A549 (cell line): ENCODE data around the gene PLXNB2. TPM values are rescaled to one million over a fixed set of nuclear protein-coding genes. Genes with fewer than 3 reads are reported as not detected.
"Not testable (repeated sequence)": the region's sequence is repeated elsewhere in the genome, so short reads cannot be mapped to it uniquely, and the experiment has no call there.

Experiments
- ATAC-seq, 2 experiments: fragments of 200-7000 bp in 1 of 2; fragments of >200 bp in 1 of 2; cut with Nextera tagmentation in 1 of 2; cut with Tn5 transposase in 1 of 2; 3 replicates each; pipeline versions ENCODE4 v1.8.0 to v1.9.1; 2018 to 2020; ENCODE audit warnings: mild to moderate bottlenecking in 1 of 2, moderate library complexity in 1 of 2
- CTCF ChIA-PET: fragments of 300-600 bp; sonication (Branson Sonifier 250); formaldehyde crosslinking; extraction: SDS; loops from one replicate; lab custom pipeline; 2021; ENCODE audit warnings: antibody characterized with exemption, inconsistent platforms; lab: Yijun Ruan, JAX
- POLR2A ChIA-PET: fragments of 350-600 bp; formaldehyde crosslinking; extraction: SDS; loops from one replicate; lab custom pipeline; 2021; ENCODE audit warnings: antibody characterized with exemption, inconsistent platforms; lab: Yijun Ruan, JAX
- DNase-seq, 2 experiments: peaks; one replicate each; pipeline versions ENCODE4 v3.0.0 to v3.0.0-alpha.2; 2011 to 2016; ENCODE audit warnings: low read depth in 1 of 2, low spot score in 1 of 2
- FAIRE-seq: peaks from 2 replicates; lab custom pipeline; 2011; peaks lifted over from hg19 to GRCh38; lab: Jason Lieb, UNC
- H3K27ac ChIP-seq, 2 experiments: fragments of >200 bp; sonication (Bioruptor Twin); formaldehyde crosslinking; 3 replicates each; pipeline ENCODE4 v1.5.1; 2016 to 2017
- H3K4me1 ChIP-seq: fragments of >200 bp; sonication (Bioruptor Twin); formaldehyde crosslinking; 3 replicates; pipeline ENCODE4 v1.6.1; 2016
- H3K4me2 ChIP-seq: fragments of >200 bp; sonication (Bioruptor Twin); formaldehyde crosslinking; 3 replicates; pipeline ENCODE4 v1.6.1; 2016
- H3K4me3 ChIP-seq: fragments of >200 bp; sonication (Bioruptor Twin); formaldehyde crosslinking; 3 replicates; pipeline ENCODE4 v1.5.1; 2016
- H3K9me3 ChIP-seq: fragments of >200 bp; sonication (Bioruptor Twin); formaldehyde crosslinking; 3 replicates; pipeline ENCODE4 v1.6.1; 2016
- CBX8 ChIP-seq: fragments of 200-600 bp; sonication (generic); IDR thresholded peaks from 2 replicates; pipeline ENCODE4 v1.6.1; 2016
- CHD2 ChIP-seq: fragments of 150-350 bp; IDR thresholded peaks from 2 replicates; pipeline ENCODE4 v1.6.1; 2014; ENCODE audit warnings: low read length; ENCODE audit not compliant: partially characterized antibody
- CHD4 ChIP-seq: fragments of 200-600 bp; sonication (generic); IDR thresholded peaks from 2 replicates; pipeline ENCODE4 v1.6.1; 2016; ENCODE audit warnings: antibody characterized with exemption, mild to moderate bottlenecking, borderline replicate concordance
- CTCF ChIP-seq: fragments of >200 bp; sonication (Bioruptor Twin); formaldehyde crosslinking; IDR thresholded peaks from 3 replicates; pipeline ENCODE4 v1.5.1; 2016
- E2F6 ChIP-seq: IDR thresholded peaks from 2 replicates; pipeline ENCODE4 v1.6.1; 2012; ENCODE audit warnings: low read depth, borderline replicate concordance
- FOSL2 ChIP-seq, 2 experiments: fragments of 450-650 bp in 1 of 2; fragments of >200 bp in 1 of 2; sonication (Bioruptor Twin) in 1 of 2; formaldehyde crosslinking; IDR thresholded peaks; 2 replicates each; pipeline versions ENCODE4 v1.5.0 to v1.6.1; 2016 to 2020; ENCODE audit warnings: mild to moderate bottlenecking in 1 of 2, moderate library complexity in 1 of 2
- HDAC2 ChIP-seq: fragments of 200-600 bp; sonication (generic); IDR thresholded peaks from 2 replicates; pipeline ENCODE4 v1.6.1; 2016
- HMGXB4 ChIP-seq: fragments of 250-450 bp; sonication (Bioruptor Pico); IDR thresholded peaks from 2 replicates; pipeline ENCODE4 v1.5.0; 2021; ENCODE audit warnings: mild to moderate bottlenecking, moderate library complexity, borderline replicate concordance
- HOXB5 ChIP-seq: fragments of 250-450 bp; sonication (Bioruptor Pico); IDR thresholded peaks from 2 replicates; pipeline ENCODE4 v1.5.0; 2020; ENCODE audit warnings: mild to moderate bottlenecking, moderate library complexity
- JUN ChIP-seq, 2 experiments: fragments of >200 bp; sonication (Bioruptor Twin); formaldehyde crosslinking; IDR thresholded peaks; 2 replicates in 1 of 2; 3 replicates in 1 of 2; pipeline ENCODE4 v1.6.1; 2016 to 2017
- MYC ChIP-seq: IDR thresholded peaks from 2 replicates; pipeline ENCODE4 v1.6.1; 2012; ENCODE audit warnings: mild to moderate bottlenecking, inconsistent platforms, low read length, improper control_type of control experiment, borderline replicate concordance
- NR3C1 ChIP-seq: fragments of >200 bp; sonication (Bioruptor Twin); formaldehyde crosslinking; IDR thresholded peaks from 3 replicates; pipeline ENCODE4 v1.6.1; 2017
- RAD21 ChIP-seq, 2 experiments: fragments of >200 bp in 1 of 2; sonication (Bioruptor Twin) in 1 of 2; formaldehyde crosslinking in 1 of 2; IDR thresholded peaks in 1 of 2; conservative IDR thresholded peaks in 1 of 2; 2 replicates in 1 of 2; 3 replicates in 1 of 2; pipeline ENCODE4 v1.6.1; 2012 to 2018; ENCODE audit warnings: inconsistent platforms in 1 of 2
- RFX5 ChIP-seq: fragments of 450-650 bp; IDR thresholded peaks from 2 replicates; pipeline ENCODE4 v1.7.1; 2014; ENCODE audit warnings: antibody characterized with exemption, mild to moderate bottlenecking, moderate library complexity
- RNF2 ChIP-seq: fragments of 200-600 bp; sonication (generic); IDR thresholded peaks from 2 replicates; pipeline ENCODE4 v1.6.1; 2016; ENCODE audit warnings: low read depth, mild to moderate bottlenecking, antibody characterized with exemption, moderate library complexity, borderline replicate concordance
- SMC3 ChIP-seq: fragments of >200 bp; sonication (Bioruptor Twin); formaldehyde crosslinking; IDR thresholded peaks from 3 replicates; pipeline ENCODE4 v1.6.1; 2018; ENCODE audit warnings: inconsistent platforms
- WGBS: methylation state at CpG from one replicate; pipeline ENCODE4 v1.1.6; 2017; ENCODE audit errors: missing lambda C conversion rate; 5-methylcytosine and 5-hydroxymethylcytosine counted together
- polyA plus RNA-seq, 4 experiments: library from polyadenylated mRNA; depleted of rRNA in 3 of 4; stranded (reverse); fragments of >200 nt; fragmentation: RNase III in 1 of 4; extraction: RNeasy Plus Mini Kit Qiagen cat#74134 plus additional on column Dnase treatment in 1 of 4; gene quantifications; 2 replicates in 3 of 4; 3 replicates in 1 of 4; pipeline ENCODE4 v1.2.3, GENCODE V29; 2011 to 2017

PLXNB2 gene
- polyA plus RNA-seq, 2 of the 4 experiments (the other 2 are of a cell fraction), result 24.6 to 64.4 TPM

DNA sequence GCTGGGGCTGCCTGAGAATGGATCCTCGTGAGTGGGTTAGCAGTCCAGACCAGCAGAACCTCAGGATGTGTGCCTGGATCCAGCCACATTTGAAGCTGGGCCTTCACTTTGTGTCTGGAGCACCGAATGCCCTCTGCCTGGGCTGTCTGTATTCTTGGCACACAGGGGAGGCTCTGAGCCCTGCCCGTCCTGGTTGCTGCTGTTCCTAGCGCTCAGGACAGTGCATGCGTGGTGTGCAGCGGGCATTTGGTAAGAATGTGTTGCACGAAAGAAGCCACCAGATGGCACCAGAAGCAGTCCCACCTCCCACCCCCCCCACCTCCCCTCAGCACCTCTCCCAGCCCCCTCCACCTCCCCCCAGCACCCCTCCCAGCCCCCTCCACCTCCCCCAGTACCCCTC lies 33.1 kb downstream of the PLXNB2 start:
- Histone ChIP-seq H3K4me2 (no peak overlapping the region), H3K9me3 (no peaks in the 10 kb centered on the region; the same call in 2 of the 3 replicates), H3K4me3 (no peak overlapping the region), H3K4me1 (peaks cover 26% of the 10 kb centered on the region), H3K27ac (no peak overlapping the region)
- no peak for FAIRE-seq
- POLR2A ChIA-PET, result no interaction called here
- CTCF ChIA-PET, result interaction anchor here (0.7 to 6.2 kb wide), 17 partner anchors 10 to 67 kb away, joined by 3 to 57 read pairs (median 4); partner anchors contain the start of genes DENND6B, HDAC10 and PLXNB2
- TF ChIP-seq FOSL2 (IDR thresholded peaks at IDR 0.05) (no peak), FOSL2 (CRISPR knock-in tag; IDR thresholded peaks at IDR 0.05) (no peak), SMC3 (peak; percentile 63), RAD21 (conservative IDR thresholded peaks at IDR 0.05 in 1 of 2, IDR thresholded peaks at IDR 0.05 in 1 of 2) (peak in 1 of 2 experiments; percentile 51; a peak in 3 of 5 replicates), CTCF (peak; percentile 35)
- DNase-seq, result peak; percentile 38 to 70
- WGBS, result 32% methylated on average over 5 of the region's 7 CpGs
- peak; percentile 35 to 59; a peak in 5 of 6 replicates for ATAC-seq

DNA sequence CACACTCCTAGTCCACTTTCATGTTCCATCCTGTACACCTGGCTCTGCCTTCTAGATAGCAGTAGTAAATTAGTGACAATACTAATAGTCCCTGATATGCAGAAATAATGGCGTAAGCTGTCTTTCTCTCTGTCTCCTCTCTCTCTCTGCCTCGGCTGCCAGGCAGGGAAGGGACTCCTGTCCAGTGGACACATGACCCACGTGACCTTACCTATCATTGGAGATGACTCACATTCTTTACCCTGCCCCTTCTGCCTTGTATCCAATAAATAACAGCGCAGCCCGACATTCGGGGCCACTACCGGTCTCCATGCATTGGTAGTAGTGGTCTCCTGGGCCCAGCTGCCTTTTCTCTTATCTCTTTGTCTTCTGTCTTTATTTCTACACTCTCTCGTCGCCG lies 33.7 kb downstream of the PLXNB2 start:
- CTCF ChIA-PET, result interaction anchor here (0.7 to 6.2 kb wide), 17 partner anchors 9 to 68 kb away, joined by 3 to 57 read pairs (median 4); partner anchors contain the start of genes DENND6B, HDAC10 and PLXNB2
- DNase-seq, H3K27ac ChIP-seq, H3K9me3 ChIP-seq, FAIRE-seq, H3K4me3 ChIP-seq, H3K4me2 ChIP-seq, ATAC-seq, POLR2A ChIA-PET: not testable (repeated sequence)
- WGBS, result 78% methylated on average over 10 of the region's 10 CpGs
- H3K4me1 ChIP-seq, result peaks cover 32% of the 10 kb centered on the region

DNA sequence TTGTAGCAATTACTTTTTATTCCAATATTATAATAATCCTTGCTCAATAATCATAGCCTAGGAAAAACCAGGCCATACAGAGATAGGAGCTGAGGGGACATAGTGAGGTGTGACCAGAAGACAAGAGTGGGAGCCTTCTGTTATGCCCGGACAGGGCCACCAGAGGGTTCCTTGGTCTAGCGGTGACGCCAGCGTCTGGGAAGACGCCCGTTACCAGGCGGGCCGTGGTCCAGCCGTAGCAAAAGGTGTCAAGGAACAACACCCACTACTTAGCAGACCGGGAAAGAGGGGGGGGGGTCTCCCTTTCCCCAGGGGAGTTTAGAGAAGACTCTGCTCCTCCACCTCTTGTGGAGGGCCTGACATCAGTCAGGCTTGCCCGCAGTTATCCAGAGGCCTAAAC lies 34.1 kb downstream of the PLXNB2 start:
- ATAC-seq, FAIRE-seq, H3K4me2 ChIP-seq, H3K4me3 ChIP-seq, H3K9me3 ChIP-seq, H3K27ac ChIP-seq, POLR2A ChIA-PET, DNase-seq: not testable (repeated sequence)
- H3K4me1 ChIP-seq, result peaks cover 36% of the 10 kb centered on the region
- WGBS, result 65% methylated on average over 9 of the region's 11 CpGs
- CTCF ChIA-PET, result interaction anchor here (1.0 to 6.2 kb wide), 15 partner anchors 9 to 68 kb away, joined by 3 to 57 read pairs (median 5); partner anchors contain the start of genes DENND6B, HDAC10 and PLXNB2

DNA sequence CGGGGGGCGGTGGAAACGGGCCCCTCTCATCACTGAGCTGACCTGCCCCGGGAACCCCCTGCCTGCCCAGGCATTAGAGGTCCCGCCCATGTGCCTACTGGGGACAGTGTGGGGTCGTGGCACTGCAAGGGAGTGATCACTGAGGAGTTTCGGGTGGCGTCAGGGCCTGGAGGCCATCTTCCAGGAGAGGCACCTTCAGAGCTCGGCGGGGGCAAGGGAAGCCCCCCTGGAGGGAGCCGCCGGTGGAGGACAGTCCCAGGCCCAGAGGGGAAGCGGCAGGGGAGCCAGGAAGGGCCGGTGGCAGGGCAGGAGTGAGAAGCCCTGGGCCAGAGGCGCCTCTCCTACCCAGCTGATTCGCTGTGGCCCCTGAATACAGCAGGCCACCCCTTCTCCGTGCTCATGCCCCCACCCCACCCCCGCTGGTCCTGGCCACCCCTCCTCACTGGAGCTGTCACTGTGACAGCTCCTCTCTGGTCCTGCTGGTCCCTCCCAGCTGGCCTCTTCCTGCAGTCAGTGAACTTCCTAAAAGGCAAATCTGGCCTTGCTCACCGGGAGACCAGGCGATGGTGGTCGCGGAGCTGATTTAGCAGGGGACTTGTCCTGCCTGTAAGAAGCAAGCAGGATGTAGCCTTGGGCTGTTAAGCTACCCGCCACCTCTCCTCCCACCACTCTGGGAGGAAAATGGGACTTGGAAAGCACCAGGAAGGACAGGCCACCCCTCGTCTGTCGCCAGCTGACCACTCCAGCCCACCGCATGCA lies 35.2 kb downstream of the PLXNB2 start:
- Histone ChIP-seq H3K4me3 (no peak overlapping the region; the same call in 2 of the 3 replicates), H3K4me1 (peaks cover 44% of the 10 kb centered on the region), H3K4me2 (peak overlapping the region; percentile 99), H3K27ac (peak overlapping the region; percentile 8 to 92; a peak in 3 of 6 replicates), H3K9me3 (no peaks in the 10 kb centered on the region; the same call in 2 of the 3 replicates)
- no peak for DNase-seq
- ATAC-seq, result peak in 1 of 2 experiments; percentile 1; a peak in 1 of 6 replicates
- ChIA-PET POLR2A (interaction anchor here (0.7 kb wide), 2 partner anchors 21 to 25 kb away, joined by 3 read pairs; no protein-coding TSS in a partner anchor), CTCF (interaction anchor here (0.7 to 6.2 kb wide), 14 partner anchors 10 to 291 kb away, joined by 3 to 57 read pairs (median 6); partner anchors contain the start of genes DENND6B, HDAC10 and PLXNB2)
- FAIRE-seq, result no peak
- TF ChIP-seq RNF2, result no peak
- TF ChIP-seq JUN (IDR thresholded peaks at IDR 0.05), result 0 out of 5 replicates have a peak, but pooled peaks of 1 of the 2 experiments have one; percentile 34
- 89% methylated on average over 15 of the region's 26 CpGs for WGBS

DNA sequence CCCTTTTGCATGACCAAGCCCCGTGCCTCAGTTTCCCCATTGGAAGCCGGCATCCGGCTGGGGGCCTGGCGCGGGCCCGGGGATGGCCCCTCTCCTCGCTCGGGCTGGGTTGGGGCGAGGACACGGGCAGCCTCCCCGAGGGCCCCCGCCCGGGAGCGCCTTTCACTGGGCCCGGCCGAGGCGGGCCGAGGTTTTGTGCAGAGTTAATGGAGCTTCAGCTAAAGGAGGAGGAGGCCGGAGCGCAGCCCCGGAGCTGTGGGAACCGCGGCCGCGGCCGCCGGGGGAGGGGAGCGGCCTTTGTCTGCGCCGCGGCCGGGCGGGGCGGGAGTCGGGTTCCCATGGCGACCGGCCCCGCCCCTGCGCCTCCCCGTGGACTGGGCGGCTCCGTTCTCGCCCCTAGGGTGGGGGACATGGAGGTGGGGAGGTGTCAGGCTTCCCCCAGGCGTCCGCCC lies 35.9 kb downstream of the PLXNB2 start:
- peaks cover 45% of the 10 kb centered on the region for H3K4me1 ChIP-seq
- ATAC-seq, result peak; percentile 9 to 50; a peak in 4 of 6 replicates
- POLR2A ChIA-PET, result interaction anchor here (0.7 kb wide), 1 partner anchor 24 kb away, joined by 3 read pairs; no protein-coding TSS in a partner anchor
- WGBS, result 0% methylated on average over 5 of the region's 45 CpGs
- DNase-seq, result peak in 1 of 2 experiments; percentile 52
- no peaks in the 10 kb centered on the region; the same call in 2 of the 3 replicates for H3K9me3 ChIP-seq
- peak overlapping the region; percentile 57 for H3K4me3 ChIP-seq
- peak overlapping the region; percentile 99 for H3K4me2 ChIP-seq
- CTCF ChIA-PET, result interaction anchor here (0.7 to 6.2 kb wide), 7 partner anchors 11 to 55 kb away, joined by 3 to 57 read pairs (median 5); partner anchors contain the start of genes DENND6B, HDAC10 and PLXNB2
- peak overlapping the region; percentile 54 to 92; a peak in 5 of 6 replicates for H3K27ac ChIP-seq
- FAIRE-seq, result no peak
- TF ChIP-seq E2F6 (no peak), RFX5 (no peak), CBX8 (no peak), RAD21 (conservative IDR thresholded peaks at IDR 0.05 in 1 of 2, IDR thresholded peaks at IDR 0.05 in 1 of 2) (no peak), HDAC2 (no peak), MYC (no peak), CHD2 (no peak), CHD4 (no peak), NR3C1 (no peak), HOXB5 (no peak), HMGXB4 (CRISPR knock-in tag) (no peak)
